Measurements from ENCODE around the gene EFCAB9. TPM values are rescaled to one million over a fixed set of nuclear protein-coding genes. Genes with fewer than 3 reads are reported as not detected.

EFCAB9 gene
- total RNA-seq, 2 donors from 2014 or later = not detected

GRCh38 chr5:172164769-172165212, 29.2 kb upstream of the EFCAB9 start:
- H3K9me3 ChIP-seq (ENCODE audit: control insufficient read depth, low read length) = no peaks in the 10 kb centered on the region
- H3K27me3 Mint-ChIP-seq (ENCODE audit: insufficient read depth) = no peaks in the 10 kb centered on the region
- no peak for DNase-seq
- H3K4me3 Mint-ChIP-seq = no peak overlapping the region
- no peak overlapping the region for H3K9ac ChIP-seq (ENCODE audit: extremely low read depth, low read length, poor library complexity, severe bottlenecking)
- H3K4me3 ChIP-seq (ENCODE audit: low read length) = no peak overlapping the region
- peak overlapping the region; percentile 63 for H3K27ac ChIP-seq (ENCODE audit: low read depth, low read length)
- H3K36me3 ChIP-seq (ENCODE audit: control insufficient read depth, insufficient read depth, low read length) = no peaks in the 10 kb centered on the region
- peak overlapping the region; percentile 58 for H3K27ac Mint-ChIP-seq
- no peaks in the 10 kb centered on the region for H3K4me1 Mint-ChIP-seq
- no peaks in the 10 kb centered on the region for H3K4me1 ChIP-seq (ENCODE audit: control insufficient read depth, insufficient read depth, low read length)
- no peak for TF ChIP-seq CTCF (conservative IDR thresholded peaks at IDR 0.05)
- no peaks in the 10 kb centered on the region for H3K9me3 Mint-ChIP-seq
- WGBS, 2 experiments (ENCODE audit: insufficient coverage in 1 of 2, insufficient read length in 1 of 2) = 93 to 98% methylated on average over 7 to 13 of the region's 13 CpGs
- H3K36me3 Mint-ChIP-seq (ENCODE audit: low read depth) = no peaks in the 10 kb centered on the region
- H3K27me3 ChIP-seq (ENCODE audit: control insufficient read depth, insufficient read depth, low read length, poor library complexity, severe bottlenecking) = no peaks in the 10 kb centered on the region

- Mint-ChIP-seq H3K4me1 (no peaks in the 10 kb centered on the region), H3K27me3 (ENCODE audit: insufficient read depth) (no peaks in the 10 kb centered on the region), H3K9me3 (no peaks in the 10 kb centered on the region), H3K4me3 (no peak overlapping the region), H3K27ac (no peak overlapping the region), H3K36me3 (ENCODE audit: low read depth) (no peaks in the 10 kb centered on the region)
- DNase-seq = no peak
- Histone ChIP-seq H3K4me3 (ENCODE audit: low read length) (no peak overlapping the region), H3K9ac (ENCODE audit: extremely low read depth, low read length, poor library complexity, severe bottlenecking) (no peak overlapping the region), H3K27me3 (ENCODE audit: control insufficient read depth, insufficient read depth, low read length, poor library complexity, severe bottlenecking) (no peaks in the 10 kb centered on the region), H3K9me3 (ENCODE audit: control insufficient read depth, low read length) (no peaks in the 10 kb centered on the region), H3K27ac (ENCODE audit: low read depth, low read length) (no peak overlapping the region), H3K4me1 (ENCODE audit: control insufficient read depth, insufficient read depth, low read length) (no peaks in the 10 kb centered on the region), H3K36me3 (ENCODE audit: control insufficient read depth, insufficient read depth, low read length) (no peaks in the 10 kb centered on the region)
- 78% methylated on average over 7 of the region's 7 CpGs; no CpG with 5 or more reads in 1 of the 2 experiments for WGBS, 2 experiments (ENCODE audit: insufficient coverage in 1 of 2, insufficient read length in 1 of 2)
- no peak for TF ChIP-seq CTCF (conservative IDR thresholded peaks at IDR 0.05)
Measured at GRCh38 chr5:172165465-172165864, 28.5 kb upstream of the EFCAB9 start.

- no peaks in the 10 kb centered on the region for H3K9me3 ChIP-seq (ENCODE audit: control insufficient read depth, low read length)
- TF ChIP-seq CTCF (conservative IDR thresholded peaks at IDR 0.05) = no peak
- H3K9me3 Mint-ChIP-seq = no peaks in the 10 kb centered on the region
- no peak overlapping the region for H3K27ac ChIP-seq (ENCODE audit: low read depth, low read length)
- no peaks in the 10 kb centered on the region for H3K27me3 Mint-ChIP-seq (ENCODE audit: insufficient read depth)
- WGBS, 2 experiments (ENCODE audit: insufficient coverage in 1 of 2, insufficient read length in 1 of 2) = 87 to 99% methylated on average over 10 to 16 of the region's 16 CpGs
- H3K27me3 ChIP-seq (ENCODE audit: control insufficient read depth, insufficient read depth, low read length, poor library complexity, severe bottlenecking) = no peaks in the 10 kb centered on the region
- H3K4me3 Mint-ChIP-seq = no peak overlapping the region
- no peak overlapping the region for H3K9ac ChIP-seq (ENCODE audit: extremely low read depth, low read length, poor library complexity, severe bottlenecking)
- H3K4me3 ChIP-seq (ENCODE audit: low read length) = no peak overlapping the region
- no peaks in the 10 kb centered on the region for H3K4me1 ChIP-seq (ENCODE audit: control insufficient read depth, insufficient read depth, low read length)
- H3K27ac Mint-ChIP-seq = no peak overlapping the region
- no peaks in the 10 kb centered on the region for H3K36me3 ChIP-seq (ENCODE audit: control insufficient read depth, insufficient read depth, low read length)
- no peak for DNase-seq
- no peaks in the 10 kb centered on the region for H3K36me3 Mint-ChIP-seq (ENCODE audit: low read depth)
- no peaks in the 10 kb centered on the region for H3K4me1 Mint-ChIP-seq
Measured at GRCh38 chr5:172166030-172166826, 27.7 kb upstream of the EFCAB9 start.
